Astrocyte (in vitro differentiated cells and primary cell): Measurements from ENCODE around the gene TRIM44. TPM values are rescaled to one million over a fixed set of nuclear protein-coding genes. Genes with fewer than 3 reads are reported as not detected.

Experiments
- DNase-seq: peaks from one replicate; pipeline ENCODE4 v3.0.0-alpha.2; 2010; ENCODE audit warnings: low read depth
- FAIRE-seq: peaks from 2 replicates; lab custom pipeline; 2011; peaks lifted over from hg19 to GRCh38; lab: Jason Lieb, UNC
- H2AFZ ChIP-seq: 2 replicates; pipeline ENCODE4 v1.6.0; 2012; ENCODE audit warnings: low read depth, low read length, inconsistent platforms
- H3K27ac ChIP-seq: 2 replicates; pipeline ENCODE4 v1.5.1; 2011; ENCODE audit warnings: low read depth, low read length, inconsistent platforms
- H3K27me3 ChIP-seq: 2 replicates; pipeline ENCODE4 v1.6.0; 2011; ENCODE audit warnings: low read length, inconsistent platforms; ENCODE audit not compliant: insufficient read depth
- H3K36me3 ChIP-seq: 2 replicates; pipeline ENCODE4 v1.5.1; 2011; ENCODE audit warnings: low read length, inconsistent platforms; ENCODE audit not compliant: insufficient read depth
- H3K4me1 ChIP-seq: 2 replicates; pipeline ENCODE4 v1.5.1; 2011; ENCODE audit warnings: low read length, inconsistent platforms; ENCODE audit not compliant: insufficient read depth
- H3K4me2 ChIP-seq: 2 replicates; pipeline ENCODE4 v1.6.0; 2012; ENCODE audit warnings: low read length, inconsistent platforms
- H3K4me3 ChIP-seq: 2 replicates; pipeline ENCODE4 v1.5.1; 2011; ENCODE audit warnings: low read depth, mild to moderate bottlenecking, low read length, inconsistent platforms; ENCODE audit not compliant: insufficient read depth
- H3K79me2 ChIP-seq: 2 replicates; pipeline ENCODE4 v1.6.0; 2012; ENCODE audit warnings: mild to moderate bottlenecking, low read length, inconsistent platforms; ENCODE audit not compliant: insufficient read depth
- H3K9ac ChIP-seq: 2 replicates; pipeline ENCODE4 v1.6.0; 2012; ENCODE audit warnings: mild to moderate bottlenecking, low read length, inconsistent platforms
- H3K9me3 ChIP-seq: 2 replicates; pipeline ENCODE4 v1.5.1; 2012; ENCODE audit warnings: low read depth, mild to moderate bottlenecking, low read length, inconsistent platforms; ENCODE audit not compliant: insufficient read depth
- H4K20me1 ChIP-seq: 2 replicates; pipeline ENCODE4 v1.6.0; 2012; ENCODE audit warnings: low read length, inconsistent platforms; ENCODE audit not compliant: insufficient read depth
- H3K27ac Mint-ChIP-seq: one replicate; pipeline ENCODE4 v1.8.0; 2021; ENCODE audit warnings: mild to moderate bottlenecking, mixed read lengths; ENCODE audit not compliant: unreplicated experiment
- H3K27me3 Mint-ChIP-seq: one replicate; pipeline ENCODE4 v1.8.0; 2021; ENCODE audit warnings: low read depth, mixed read lengths; ENCODE audit not compliant: unreplicated experiment
- H3K36me3 Mint-ChIP-seq: one replicate; pipeline ENCODE4 v1.8.0; 2021; ENCODE audit warnings: low read depth, mixed read lengths; ENCODE audit not compliant: unreplicated experiment
- H3K4me1 Mint-ChIP-seq: one replicate; pipeline ENCODE4 v1.8.0; 2021; ENCODE audit warnings: low read depth, mixed read lengths; ENCODE audit not compliant: unreplicated experiment
- H3K4me3 Mint-ChIP-seq: one replicate; pipeline ENCODE4 v1.8.0; 2021; ENCODE audit warnings: mild to moderate bottlenecking, moderate library complexity, mixed read lengths; ENCODE audit not compliant: unreplicated experiment
- H3K9me3 Mint-ChIP-seq: one replicate; pipeline ENCODE4 v1.8.0; 2021; ENCODE audit warnings: mild to moderate bottlenecking, mixed read lengths; ENCODE audit not compliant: unreplicated experiment
- EZH2 ChIP-seq: IDR thresholded peaks from 2 replicates; pipeline ENCODE4 v1.6.1; 2012; ENCODE audit warnings: mild to moderate bottlenecking, low read length, inconsistent platforms; ENCODE audit not compliant: insufficient read depth
- total RNA-seq: library from RNA; stranded (reverse); gene quantifications from 2 replicates; pipeline ENCODE4 v1.2.1, GENCODE V29; 2021
- TF ChIP-seq, protein P1 (sequence below): IDR thresholded peaks from 2 replicates; pipeline ENCODE4 v1.5.1; 2011; ENCODE audit warnings: low read depth, mild to moderate bottlenecking, inconsistent platforms, low read length, moderate library complexity; ENCODE audit not compliant: insufficient read depth

TRIM44 gene
- total RNA-seq, 1 donor from 2014 or later, result 61.0 TPM

DNA sequence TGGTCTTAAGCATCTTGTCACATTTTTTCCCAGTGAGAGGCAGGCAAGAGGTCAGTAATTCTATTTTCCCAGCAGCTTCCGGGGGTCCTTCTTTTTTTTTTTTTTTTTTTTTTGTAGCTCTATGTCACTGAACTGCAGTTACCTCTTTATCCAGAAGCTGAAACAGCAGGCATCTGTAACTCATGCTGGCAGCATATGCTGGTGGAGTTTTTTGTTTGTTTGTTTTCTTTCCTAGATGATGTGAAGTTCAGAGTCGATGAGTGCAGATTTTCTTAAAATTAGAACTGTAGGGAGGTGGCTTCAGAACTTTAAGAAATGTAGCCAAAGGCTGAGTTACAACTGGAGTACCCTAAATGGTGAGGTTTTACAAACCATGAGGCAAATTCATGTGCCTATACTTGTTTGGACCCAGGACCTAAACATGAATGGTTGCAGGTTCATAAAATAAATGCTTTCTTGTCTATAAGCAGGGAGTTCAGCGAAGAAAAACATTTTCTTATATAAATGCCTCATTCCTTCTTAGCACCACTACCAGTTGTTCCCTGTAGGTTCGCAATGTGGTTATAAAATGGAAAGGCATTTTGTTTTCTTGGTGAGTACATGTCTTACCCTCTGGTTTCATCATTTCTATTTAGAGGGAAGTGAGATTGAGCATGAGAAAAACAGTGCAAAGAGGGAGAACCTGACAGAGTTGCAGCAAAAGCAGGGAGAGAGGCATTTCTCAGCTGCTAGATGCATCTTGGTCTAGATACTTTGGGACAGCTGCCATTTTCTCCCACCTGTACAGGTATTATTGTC, 84.0 kb downstream of the TRIM44 start:
- Mint-ChIP-seq H3K9me3 (no peaks in the 10 kb centered on the region), H3K4me3 (no peak overlapping the region), H3K4me1 (no peaks in the 10 kb centered on the region), H3K27me3 (no peaks in the 10 kb centered on the region), H3K36me3 (peaks cover 5% of the 10 kb centered on the region), H3K27ac (no peak overlapping the region)
- Histone ChIP-seq H4K20me1 (peaks cover 28% of the 10 kb centered on the region), H3K79me2 (no peaks in the 10 kb centered on the region), H3K9ac (no peak overlapping the region), H2AFZ (no peak overlapping the region), H3K4me1 (no peaks in the 10 kb centered on the region), H3K4me3 (no peak overlapping the region), H3K36me3 (no peaks in the 10 kb centered on the region), H3K27ac (no peak overlapping the region), H3K27me3 (no peaks in the 10 kb centered on the region), H3K4me2 (no peak overlapping the region), H3K9me3 (no peaks in the 10 kb centered on the region)
- DNase-seq (no peak), FAIRE-seq (no peak)
- TF ChIP-seq, protein P1, sequence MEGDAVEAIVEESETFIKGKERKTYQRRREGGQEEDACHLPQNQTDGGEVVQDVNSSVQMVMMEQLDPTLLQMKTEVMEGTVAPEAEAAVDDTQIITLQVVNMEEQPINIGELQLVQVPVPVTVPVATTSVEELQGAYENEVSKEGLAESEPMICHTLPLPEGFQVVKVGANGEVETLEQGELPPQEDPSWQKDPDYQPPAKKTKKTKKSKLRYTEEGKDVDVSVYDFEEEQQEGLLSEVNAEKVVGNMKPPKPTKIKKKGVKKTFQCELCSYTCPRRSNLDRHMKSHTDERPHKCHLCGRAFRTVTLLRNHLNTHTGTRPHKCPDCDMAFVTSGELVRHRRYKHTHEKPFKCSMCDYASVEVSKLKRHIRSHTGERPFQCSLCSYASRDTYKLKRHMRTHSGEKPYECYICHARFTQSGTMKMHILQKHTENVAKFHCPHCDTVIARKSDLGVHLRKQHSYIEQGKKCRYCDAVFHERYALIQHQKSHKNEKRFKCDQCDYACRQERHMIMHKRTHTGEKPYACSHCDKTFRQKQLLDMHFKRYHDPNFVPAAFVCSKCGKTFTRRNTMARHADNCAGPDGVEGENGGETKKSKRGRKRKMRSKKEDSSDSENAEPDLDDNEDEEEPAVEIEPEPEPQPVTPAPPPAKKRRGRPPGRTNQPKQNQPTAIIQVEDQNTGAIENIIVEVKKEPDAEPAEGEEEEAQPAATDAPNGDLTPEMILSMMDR, result no peak
- no peak for TF ChIP-seq EZH2

DNA sequence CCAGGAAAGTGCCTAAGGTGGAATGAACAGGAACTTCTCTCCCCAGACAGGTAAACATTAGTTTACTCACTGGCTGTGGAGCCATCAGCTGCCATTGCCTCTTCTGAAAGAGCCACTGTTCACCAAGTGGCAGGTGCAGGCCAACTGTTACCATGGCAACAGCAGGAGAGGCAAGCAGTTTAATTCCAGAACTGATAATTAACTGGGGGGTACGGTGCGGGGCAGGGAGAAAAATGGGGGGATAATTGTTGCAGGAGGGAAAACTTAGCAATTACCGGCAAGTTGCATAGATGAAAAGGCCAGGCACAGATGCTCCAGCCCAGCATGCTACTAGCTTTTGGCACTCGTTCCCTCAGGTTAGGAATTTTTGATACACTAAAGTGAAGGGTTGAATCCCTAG, 85.1 kb downstream of the TRIM44 start:
- Histone ChIP-seq H3K27me3 (no peaks in the 10 kb centered on the region), H3K79me2 (no peaks in the 10 kb centered on the region), H3K9me3 (no peaks in the 10 kb centered on the region), H3K4me1 (peaks cover 5% of the 10 kb centered on the region), H3K27ac (no peak overlapping the region), H4K20me1 (peaks cover 38% of the 10 kb centered on the region), H3K4me3 (no peak overlapping the region), H3K36me3 (no peaks in the 10 kb centered on the region), H2AFZ (no peak overlapping the region), H3K9ac (no peak overlapping the region), H3K4me2 (no peak overlapping the region)
- TF ChIP-seq, protein P1, result no peak
- TF ChIP-seq EZH2, result no peak
- DNase-seq (no peak), FAIRE-seq (no peak)
- peaks cover 11% of the 10 kb centered on the region for H3K4me1 Mint-ChIP-seq
- H3K4me3 Mint-ChIP-seq, result no peak overlapping the region
- H3K27ac Mint-ChIP-seq, result no peak overlapping the region
- H3K36me3 Mint-ChIP-seq, result peaks cover 5% of the 10 kb centered on the region
- no peaks in the 10 kb centered on the region for H3K9me3 Mint-ChIP-seq
- H3K27me3 Mint-ChIP-seq, result no peaks in the 10 kb centered on the region

DNA sequence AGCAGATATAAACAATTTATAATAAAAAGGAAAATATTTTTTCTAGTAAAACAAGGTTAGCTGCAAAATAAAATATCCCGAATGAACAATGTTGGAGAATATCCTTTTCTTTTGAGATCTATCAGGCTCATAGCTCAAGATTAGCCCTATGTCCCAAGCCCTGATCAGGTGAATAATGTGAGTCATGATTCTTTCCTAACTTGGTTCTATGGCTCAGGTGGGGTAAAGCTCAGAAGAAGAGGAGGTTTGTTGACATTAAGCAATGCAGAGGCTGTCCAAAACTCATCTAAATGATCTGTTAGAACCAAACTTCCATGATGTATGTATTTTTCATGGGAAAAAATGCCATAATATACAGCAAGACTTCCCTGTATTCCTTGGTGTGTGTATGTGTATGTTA, 86.1 kb downstream of the TRIM44 start:
- H3K27me3 Mint-ChIP-seq, result no peaks in the 10 kb centered on the region
- H3K4me3 Mint-ChIP-seq, result no peak overlapping the region
- Histone ChIP-seq H3K9me3 (no peaks in the 10 kb centered on the region), H4K20me1 (peaks cover 42% of the 10 kb centered on the region), H3K79me2 (no peaks in the 10 kb centered on the region), H3K4me2 (no peak overlapping the region), H3K36me3 (no peaks in the 10 kb centered on the region), H2AFZ (no peak overlapping the region), H3K4me1 (peaks cover 5% of the 10 kb centered on the region), H3K9ac (no peak overlapping the region), H3K27me3 (no peaks in the 10 kb centered on the region), H3K27ac (no peak overlapping the region), H3K4me3 (no peak overlapping the region)
- H3K9me3 Mint-ChIP-seq, result no peaks in the 10 kb centered on the region
- TF ChIP-seq EZH2, result no peak
- TF ChIP-seq, protein P1, result no peak
- DNase-seq (no peak), FAIRE-seq (no peak)
- no peak overlapping the region for H3K27ac Mint-ChIP-seq
- H3K4me1 Mint-ChIP-seq, result peaks cover 16% of the 10 kb centered on the region
- peaks cover 5% of the 10 kb centered on the region for H3K36me3 Mint-ChIP-seq
